Esophagus squamous epithelium (tissue), 4 donors: ENCODE results near the gene ZNF512B.

Experiments
- CTCF ChIP-seq, 6 experiments: fragments of 450-650 bp in 4 of 6; fragments of 200-600 bp in 2 of 6; sonication (generic) in 2 of 6; IDR thresholded peaks; one replicate each; pipeline ENCODE4 v1.5.1; 2016 to 2019; ENCODE audit warnings: antibody characterized with exemption in 6 of 6, mild to moderate bottlenecking in 4 of 6, moderate library complexity in 4 of 6
- POLR2A ChIP-seq, 4 donors: fragments of 450-650 bp; IDR thresholded peaks; one replicate each; pipeline ENCODE4 v1.6.1; 2017; ENCODE audit warnings: antibody characterized with exemption in 4 of 4, mild to moderate bottlenecking in 4 of 4, moderate library complexity in 3 of 4

GRCh38 chr20:63930971-63931553, 38.7 kb downstream of the ZNF512B start:
- TF ChIP-seq CTCF (IDR thresholded peaks at IDR 0.05) (no peak), POLR2A (IDR thresholded peaks at IDR 0.05) (no peak)
